IMR-90 (cell line): ENCODE results near the gene GATA2. TPM values are rescaled to one million over a fixed set of nuclear protein-coding genes. Genes with fewer than 3 reads are reported as not detected.

Experiments used
- ATAC-seq: fragments of 200-7000 bp; cut with Tn5 transposase; 2 replicates; pipeline ENCODE4 v1.9.1; 2020; ENCODE audit warnings: low read depth, mild to moderate bottlenecking, moderate library complexity
- BruUV-seq: library from RNA; stranded (reverse); fragments of 400-500 nt; replicated peaks from 2 replicates; lab custom pipeline; 2021; lab: Mats Ljungman, UMichigan
- CTCF ChIA-PET: fragments of 300-600 bp; formaldehyde crosslinking; extraction: SDS; loops from one replicate; lab custom pipeline; 2021; ENCODE audit warnings: antibody characterized with exemption; lab: Yijun Ruan, JAX
- POLR2A ChIA-PET: fragments of 300-600 bp; sonication (Branson Sonifier 250); formaldehyde crosslinking; loops from one replicate; lab custom pipeline; 2022; ENCODE audit warnings: antibody characterized with exemption; ENCODE audit not compliant: unreplicated experiment; lab: Charles Lee
- DNase-seq: peaks from one replicate; pipeline ENCODE4 v3.0.0; 2013
- H2AFZ ChIP-seq: replicated peaks from 2 replicates; pipeline ENCODE3; 2013; ENCODE audit warnings: low read length, mild to moderate bottlenecking; ENCODE audit not compliant: poor library complexity
- H2AK5ac ChIP-seq: 2 replicates; pipeline ENCODE4 v1.6.1; 2013; ENCODE audit warnings: low read depth, low read length, inconsistent platforms
- H2AK9ac ChIP-seq: replicated peaks from 2 replicates; pipeline ENCODE3; 2013; ENCODE audit warnings: mild to moderate bottlenecking, low read depth, low read length, moderate library complexity; ENCODE audit not compliant: poor library complexity
- H2BK120ac ChIP-seq: 2 replicates; pipeline ENCODE4 v1.6.1; 2013; ENCODE audit warnings: low read depth, low read length, inconsistent platforms
- H2BK15ac ChIP-seq: 3 replicates; pipeline ENCODE4 v1.6.1; 2013; ENCODE audit warnings: low read depth, low read length, inconsistent platforms
- H2BK20ac ChIP-seq: 2 replicates; pipeline ENCODE4 v1.6.1; 2013; ENCODE audit warnings: low read depth, mild to moderate bottlenecking, inconsistent platforms, low read length, moderate library complexity
- H2BK5ac ChIP-seq: 2 replicates; pipeline ENCODE4 v1.6.1; 2013; ENCODE audit warnings: mild to moderate bottlenecking, low read depth, low read length, inconsistent platforms; ENCODE audit not compliant: poor library complexity, severe bottlenecking
- H3K14ac ChIP-seq: replicated peaks from 2 replicates; pipeline ENCODE4 v1.6.1; 2013; ENCODE audit warnings: low read depth, low read length, inconsistent platforms
- H3K18ac ChIP-seq: 2 replicates; pipeline ENCODE4 v1.6.1; 2013; ENCODE audit warnings: low read depth, low read length, control low read depth
- H3K23ac ChIP-seq: 2 replicates; pipeline ENCODE4 v1.6.1; 2013; ENCODE audit warnings: low read depth, low read length, inconsistent platforms
- H3K27ac ChIP-seq: 2 replicates; pipeline ENCODE4 v1.5.1; 2013; ENCODE audit warnings: mild to moderate bottlenecking, control low read depth, low read length; ENCODE audit not compliant: insufficient read depth
- H3K27me3 ChIP-seq: 2 replicates; pipeline ENCODE4 v1.6.1; 2013; ENCODE audit warnings: low read length; ENCODE audit not compliant: control insufficient read depth, insufficient read depth
- H3K36me3 ChIP-seq: 2 replicates; pipeline ENCODE4 v1.6.1; 2013; ENCODE audit warnings: low read length, mixed read lengths; ENCODE audit not compliant: control insufficient read depth, insufficient read depth
- H3K4ac ChIP-seq: 2 replicates; pipeline ENCODE4 v1.6.1; 2013; ENCODE audit warnings: low read depth, low read length, inconsistent platforms
- H3K4me1 ChIP-seq: 2 replicates; pipeline ENCODE4 v1.6.1; 2013; ENCODE audit warnings: low read length, mixed read lengths; ENCODE audit not compliant: control insufficient read depth, insufficient read depth
- H3K4me2 ChIP-seq: 2 replicates; pipeline ENCODE4 v1.6.1; 2013; ENCODE audit warnings: low read depth, mild to moderate bottlenecking, control low read depth, low read length, moderate library complexity
- H3K4me3 ChIP-seq: 2 replicates; pipeline ENCODE4 v1.5.1; 2013; ENCODE audit warnings: low read depth, mild to moderate bottlenecking, control low read depth, low read length, moderate library complexity; ENCODE audit not compliant: insufficient read depth
- H3K56ac ChIP-seq: 2 replicates; pipeline ENCODE4 v1.6.1; 2013; ENCODE audit warnings: low read length, inconsistent platforms; ENCODE audit not compliant: insufficient read depth; ENCODE audit errors: extremely low read depth
- H3K79me1 ChIP-seq, 2 experiments: 2 replicates each; pipeline ENCODE4 v1.6.1; 2013; ENCODE audit warnings: low read length in 2 of 2, inconsistent platforms in 1 of 2, low read depth in 1 of 2
- H3K9ac ChIP-seq: 2 replicates; pipeline ENCODE4 v1.6.1; 2013; ENCODE audit warnings: low read depth, low read length, control low read depth
- H3K9me1 ChIP-seq: 2 replicates; pipeline ENCODE4 v1.6.1; 2013; ENCODE audit warnings: low read length, inconsistent platforms; ENCODE audit not compliant: insufficient read depth
- H3K9me3 ChIP-seq: 2 replicates; pipeline ENCODE4 v1.6.1; 2013; ENCODE audit warnings: low read length; ENCODE audit not compliant: control insufficient read depth, insufficient read depth
- H4K20me1 ChIP-seq: 2 replicates; pipeline ENCODE4 v1.6.1; 2013; ENCODE audit warnings: low read length, inconsistent platforms; ENCODE audit not compliant: insufficient read depth
- H4K5ac ChIP-seq: 2 replicates; pipeline ENCODE4 v1.6.1; 2013; ENCODE audit warnings: mild to moderate bottlenecking, low read depth, low read length, control low read depth
- H4K8ac ChIP-seq, 2 experiments: 2 replicates each; pipeline ENCODE4 v1.6.1; 2013; ENCODE audit warnings: low read depth in 2 of 2, low read length in 2 of 2, control low read depth in 1 of 2, inconsistent platforms in 1 of 2
- H4K91ac ChIP-seq: 2 replicates; pipeline ENCODE4 v1.6.1; 2013; ENCODE audit warnings: low read depth, low read length, inconsistent platforms; ENCODE audit not compliant: insufficient read depth
- BHLHE40 ChIP-seq: fragments of 150-350 bp; IDR thresholded peaks from 2 replicates; pipeline ENCODE4 v1.6.1; 2016; ENCODE audit warnings: mild to moderate bottlenecking, low read depth, low read length
- CHD1 ChIP-seq: IDR thresholded peaks from 2 replicates; pipeline ENCODE4 v1.6.1; 2012; ENCODE audit warnings: low read depth, low read length, improper control_type of control experiment
- MAFK ChIP-seq: IDR thresholded peaks from 2 replicates; pipeline ENCODE4 v1.6.1; 2012; ENCODE audit warnings: low read depth, low read length, improper control_type of control experiment
- MXI1 ChIP-seq: IDR thresholded peaks from 2 replicates; pipeline ENCODE4 v1.6.1; 2012; ENCODE audit warnings: low read depth, mild to moderate bottlenecking, low read length, moderate library complexity, borderline replicate concordance
- NFE2L2 ChIP-seq: fragments of 150-350 bp; IDR thresholded peaks from 2 replicates; pipeline ENCODE4 v1.6.1; 2016; ENCODE audit warnings: low read depth, mild to moderate bottlenecking, low read length
- SMC3 ChIP-seq: fragments of 150-350 bp; IDR thresholded peaks from 2 replicates; pipeline ENCODE4 v1.6.1; 2016; ENCODE audit warnings: low read depth, mild to moderate bottlenecking, antibody characterized with exemption, low read length, moderate library complexity
- WGBS, 2 experiments: methylation state at CpG; one replicate each; pipeline versions ENCODE4 v1.1.5 to v1.1.7; 2013; ENCODE audit warnings: missing lambda C conversion rate in 2 of 2; ENCODE audit not compliant: insufficient read length in 1 of 2; ENCODE audit errors: extremely low coverage in 2 of 2; 5-methylcytosine and 5-hydroxymethylcytosine counted together
- dilution Hi-C: fragments of 300-500 bp; cut with HindIII; formaldehyde crosslinking; loops from one replicate; pipeline ENCODE4 v1.14.3; 2018; ENCODE audit warnings: low sequenced_read_pairs; ENCODE audit not compliant: unreplicated experiment
- in situ Hi-C: fragments of 300-500 bp; cut with MboI; formaldehyde crosslinking; loops from 3 replicates; pipeline ENCODE4 v1.14.3; 2019; ENCODE audit warnings: low sequenced_read_pairs, inconsistent platforms, mixed read lengths
- intact Hi-C: fragments of 100-400 bp; cut with micrococcal nuclease; formaldehyde crosslinking; loops from 2 replicates; pipeline ENCODE4 v1.10.0; 2022
- polyA plus RNA-seq, 3 experiments: library from polyadenylated mRNA; depleted of rRNA; stranded (reverse); fragments of >200 nt; gene quantifications; 2 replicates each; pipeline ENCODE4 v1.2.3, GENCODE V29; 2012; ENCODE audit warnings: low replicate concordance in 1 of 3
- total RNA-seq: library from RNA; depleted of rRNA; stranded (reverse); fragments of >200 nt; gene quantifications from 2 replicates; pipeline ENCODE4 v1.2.3, GENCODE V29; 2012
- TF ChIP-seq, protein P1 (sequence below): fragments of 150-350 bp; IDR thresholded peaks from 2 replicates; pipeline ENCODE4 v1.6.1; 2016; ENCODE audit warnings: low read depth, mild to moderate bottlenecking, low read length, moderate library complexity, borderline replicate concordance

The GATA2 gene
- total and polyA plus RNA-seq, 2 of the 4 experiments (the other 2 are of a cell fraction), result 2.2 to 13.5 TPM

DNA sequence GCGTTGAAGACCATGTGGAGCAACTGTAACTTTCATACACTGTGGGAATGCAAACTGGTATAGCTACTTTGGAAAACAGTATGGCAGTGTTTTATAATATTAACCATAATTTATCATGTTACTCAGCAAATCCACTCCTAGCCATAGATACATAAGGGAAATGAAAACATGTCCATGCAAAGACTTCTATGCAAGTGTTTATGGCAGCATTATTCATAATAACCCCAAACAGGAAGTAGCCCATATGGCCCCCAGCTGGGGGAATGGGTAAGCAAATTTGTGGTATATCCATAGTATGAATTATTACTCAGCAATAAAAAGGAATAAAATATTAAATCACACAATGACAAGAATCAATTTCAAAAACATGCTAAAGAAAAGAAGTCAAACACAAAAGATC is 23.0 kb upstream of the GATA2 start:
- CTCF ChIA-PET, result no interaction called here
- no peak overlapping the region for H2AK9ac ChIP-seq

More for the DNA sequence above, 23.0 kb upstream of the GATA2 start:
- no peak overlapping the region for H2AK5ac ChIP-seq
- no peaks in the 10 kb centered on the region for H3K4me1 ChIP-seq
- no peak overlapping the region for H4K8ac ChIP-seq
- H2BK15ac ChIP-seq, result no peak overlapping the region
- no peak overlapping the region for H2BK20ac ChIP-seq
- BruUV-seq, result no TSS peak
- POLR2A ChIA-PET, result no interaction called here
- no peak overlapping the region for H2BK5ac ChIP-seq
- H3K9me3 ChIP-seq, result peaks cover 4% of the 10 kb centered on the region
- H3K4ac ChIP-seq, result no peak overlapping the region
- peaks cover 23% of the 10 kb centered on the region for H3K27me3 ChIP-seq
- H3K14ac ChIP-seq, result no peak overlapping the region
- no peak overlapping the region for H3K23ac ChIP-seq
- no peak overlapping the region for H2BK120ac ChIP-seq
- no peak overlapping the region for H3K4me3 ChIP-seq
- TF ChIP-seq CHD1 (no peak), MXI1 (no peak), MAFK (no peak), BHLHE40 (no peak), SMC3 (no peak), NFE2L2 (no peak)
- TF ChIP-seq, protein P1, sequence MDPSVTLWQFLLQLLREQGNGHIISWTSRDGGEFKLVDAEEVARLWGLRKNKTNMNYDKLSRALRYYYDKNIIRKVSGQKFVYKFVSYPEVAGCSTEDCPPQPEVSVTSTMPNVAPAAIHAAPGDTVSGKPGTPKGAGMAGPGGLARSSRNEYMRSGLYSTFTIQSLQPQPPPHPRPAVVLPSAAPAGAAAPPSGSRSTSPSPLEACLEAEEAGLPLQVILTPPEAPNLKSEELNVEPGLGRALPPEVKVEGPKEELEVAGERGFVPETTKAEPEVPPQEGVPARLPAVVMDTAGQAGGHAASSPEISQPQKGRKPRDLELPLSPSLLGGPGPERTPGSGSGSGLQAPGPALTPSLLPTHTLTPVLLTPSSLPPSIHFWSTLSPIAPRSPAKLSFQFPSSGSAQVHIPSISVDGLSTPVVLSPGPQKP, result no peak
- dilution Hi-C loops, result no loop called here
- no peak overlapping the region for H3K4me2 ChIP-seq
- H4K20me1 ChIP-seq, result no peaks in the 10 kb centered on the region
- intact Hi-C loops, result no loop called here
- ATAC-seq (no peak), DNase-seq (no peak)
- H3K18ac ChIP-seq, result no peak overlapping the region
- WGBS, 2 experiments, result no CpG with 5 or more reads among the region's 1 CpG
- no peak overlapping the region for H4K91ac ChIP-seq
- no peaks in the 10 kb centered on the region for H3K79me1 ChIP-seq
- no peak overlapping the region for H3K27ac ChIP-seq
- 0 out of 2 replicates have a peak, but pooled peaks cover 5% of the 10 kb centered on the region for H3K9me1 ChIP-seq
- no peaks in the 10 kb centered on the region for H3K36me3 ChIP-seq
- H4K5ac ChIP-seq, result no peak overlapping the region
- H2AFZ ChIP-seq, result no peak overlapping the region
- H3K56ac ChIP-seq, result no peak overlapping the region
- in situ Hi-C loops, result no loop called here
- no peak overlapping the region for H3K9ac ChIP-seq
